Vagina (tissue), 2 donors: ENCODE data around the gene MEGF6.

Experiments
- POLR2A ChIP-seq, 2 donors: fragments of 450-650 bp; IDR thresholded peaks; one replicate each; pipeline ENCODE4 v1.6.1; 2017; ENCODE audit warnings: antibody characterized with exemption in 2 of 2, mild to moderate bottlenecking in 2 of 2, moderate library complexity in 2 of 2
- POLR2AphosphoS5 ChIP-seq, 2 donors: sonication (generic); formaldehyde crosslinking; IDR thresholded peaks; one replicate each; pipeline ENCODE4 v1.9.0; 2017; ENCODE audit warnings: antibody characterized with exemption in 2 of 2, mild to moderate bottlenecking in 2 of 2, low read depth in 1 of 2; ENCODE audit not compliant: insufficient read depth in 1 of 2
- TF ChIP-seq, protein P1 (sequence below), 3 experiments: fragments of 450-650 bp in 2 of 3; fragments of 200-600 bp in 1 of 3; sonication (generic) in 1 of 3; IDR thresholded peaks; one replicate each; pipeline ENCODE4 v1.5.1; 2017 to 2019; ENCODE audit warnings: antibody characterized with exemption in 3 of 3, mild to moderate bottlenecking in 2 of 3, moderate library complexity in 2 of 3

DNA sequence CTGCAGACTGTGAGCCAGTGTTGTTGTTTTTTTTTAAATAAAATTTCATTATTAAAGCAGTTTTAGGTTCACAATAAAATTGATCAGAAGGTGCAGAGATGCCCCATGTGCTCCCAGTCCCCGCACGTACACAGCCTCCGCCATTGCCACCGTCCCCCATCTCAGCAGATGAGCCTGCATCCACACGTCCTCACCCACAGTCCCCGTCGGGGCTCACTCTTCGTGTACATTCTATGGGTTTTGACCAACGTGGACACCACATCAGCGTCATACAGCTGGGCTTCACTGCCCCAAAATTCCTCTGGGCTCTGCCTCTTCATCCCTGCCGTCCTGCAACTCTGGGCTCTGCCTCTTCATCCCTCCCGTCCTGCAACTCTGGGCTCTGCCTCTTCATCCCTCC lies 168.4 kb downstream of the MEGF6 start:
- TF ChIP-seq POLR2AphosphoS5 (IDR thresholded peaks at IDR 0.05; ENCODE audit: insufficient read depth in 1 of 2, low read depth in 1 of 2): no peak
- TF ChIP-seq, protein P1, sequence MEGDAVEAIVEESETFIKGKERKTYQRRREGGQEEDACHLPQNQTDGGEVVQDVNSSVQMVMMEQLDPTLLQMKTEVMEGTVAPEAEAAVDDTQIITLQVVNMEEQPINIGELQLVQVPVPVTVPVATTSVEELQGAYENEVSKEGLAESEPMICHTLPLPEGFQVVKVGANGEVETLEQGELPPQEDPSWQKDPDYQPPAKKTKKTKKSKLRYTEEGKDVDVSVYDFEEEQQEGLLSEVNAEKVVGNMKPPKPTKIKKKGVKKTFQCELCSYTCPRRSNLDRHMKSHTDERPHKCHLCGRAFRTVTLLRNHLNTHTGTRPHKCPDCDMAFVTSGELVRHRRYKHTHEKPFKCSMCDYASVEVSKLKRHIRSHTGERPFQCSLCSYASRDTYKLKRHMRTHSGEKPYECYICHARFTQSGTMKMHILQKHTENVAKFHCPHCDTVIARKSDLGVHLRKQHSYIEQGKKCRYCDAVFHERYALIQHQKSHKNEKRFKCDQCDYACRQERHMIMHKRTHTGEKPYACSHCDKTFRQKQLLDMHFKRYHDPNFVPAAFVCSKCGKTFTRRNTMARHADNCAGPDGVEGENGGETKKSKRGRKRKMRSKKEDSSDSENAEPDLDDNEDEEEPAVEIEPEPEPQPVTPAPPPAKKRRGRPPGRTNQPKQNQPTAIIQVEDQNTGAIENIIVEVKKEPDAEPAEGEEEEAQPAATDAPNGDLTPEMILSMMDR (IDR thresholded peaks at IDR 0.05): no peak
- TF ChIP-seq POLR2A (IDR thresholded peaks at IDR 0.05): no peak
